ENCODE measurements around the gene TLCD3A. TPM values are rescaled to one million over a fixed set of nuclear protein-coding genes. Genes with fewer than 3 reads are reported as not detected.

The TLCD3A gene
- total RNA-seq, 1 donor = 12.7 TPM

DNA sequence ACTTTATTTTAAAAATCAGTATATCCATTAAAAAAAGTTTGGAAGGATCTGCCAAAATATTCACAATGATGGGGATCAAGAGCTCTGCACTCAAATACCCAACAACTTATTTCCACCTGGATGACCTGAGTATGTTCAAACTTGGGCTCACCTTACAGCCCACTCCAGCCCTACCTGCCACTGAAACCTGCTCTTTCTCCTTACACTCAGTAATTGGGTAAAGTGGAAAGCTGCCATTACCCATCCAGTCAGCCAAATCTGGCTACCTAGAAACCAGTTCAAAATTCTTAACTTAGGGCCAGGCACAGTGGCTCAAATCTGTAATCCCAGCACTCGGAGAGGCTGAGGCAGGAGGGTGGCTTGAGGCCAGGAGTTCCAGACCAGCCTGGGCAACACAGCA lies 27.4 kb upstream of the TLCD3A start:
- DNase-seq (ENCODE audit: low read depth in 2 of 3, low spot score in 2 of 3) = no peak

DNA sequence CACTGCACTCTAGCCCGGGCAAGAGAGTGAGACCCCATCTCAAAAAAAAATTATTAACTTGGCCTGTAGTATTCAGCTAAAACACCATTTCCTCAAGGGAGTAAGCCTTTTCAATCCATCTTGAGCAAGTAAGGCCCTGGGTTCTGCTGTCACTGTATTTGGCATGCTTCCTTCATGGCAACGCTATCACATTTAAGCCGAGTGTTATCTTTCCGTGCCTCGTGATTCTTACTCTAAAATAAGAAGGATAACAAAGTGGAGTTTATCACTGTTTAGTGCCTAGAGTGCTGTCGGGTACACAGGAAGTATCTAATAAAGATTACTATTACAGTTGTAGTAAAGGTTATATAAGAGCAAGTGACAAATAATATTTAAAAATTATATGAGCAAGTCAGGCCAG lies 26.5 kb upstream of the TLCD3A start:
- no peak for DNase-seq (ENCODE audit: low read depth in 2 of 3, low spot score in 2 of 3)

DNA sequence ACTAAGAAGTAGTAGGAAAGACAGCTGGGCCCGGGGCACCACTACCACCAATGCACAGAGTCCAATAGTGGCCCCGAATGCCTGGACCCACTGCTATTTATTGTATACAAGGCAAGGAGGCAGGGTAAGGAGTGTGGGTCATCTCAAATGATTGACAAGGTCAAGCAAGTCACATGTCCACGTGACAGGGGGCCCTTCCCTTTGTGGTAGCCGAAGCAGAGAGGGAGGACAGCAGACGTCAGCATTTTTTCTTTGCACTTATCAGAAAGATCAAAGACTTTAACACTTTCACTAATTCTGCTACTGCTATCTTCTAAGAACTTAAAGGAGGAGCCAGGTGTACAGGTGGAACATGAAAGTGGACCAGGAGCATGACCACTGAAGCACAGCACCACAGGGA lies 24.3 kb upstream of the TLCD3A start:
- no peak for DNase-seq (ENCODE audit: low read depth in 2 of 3, low spot score in 2 of 3)

GRCh38 chr17:718075-718474 lies 14.3 kb upstream of the TLCD3A start:
- DNase-seq (ENCODE audit: low read depth in 2 of 3, low spot score in 2 of 3) = no peak

DNA sequence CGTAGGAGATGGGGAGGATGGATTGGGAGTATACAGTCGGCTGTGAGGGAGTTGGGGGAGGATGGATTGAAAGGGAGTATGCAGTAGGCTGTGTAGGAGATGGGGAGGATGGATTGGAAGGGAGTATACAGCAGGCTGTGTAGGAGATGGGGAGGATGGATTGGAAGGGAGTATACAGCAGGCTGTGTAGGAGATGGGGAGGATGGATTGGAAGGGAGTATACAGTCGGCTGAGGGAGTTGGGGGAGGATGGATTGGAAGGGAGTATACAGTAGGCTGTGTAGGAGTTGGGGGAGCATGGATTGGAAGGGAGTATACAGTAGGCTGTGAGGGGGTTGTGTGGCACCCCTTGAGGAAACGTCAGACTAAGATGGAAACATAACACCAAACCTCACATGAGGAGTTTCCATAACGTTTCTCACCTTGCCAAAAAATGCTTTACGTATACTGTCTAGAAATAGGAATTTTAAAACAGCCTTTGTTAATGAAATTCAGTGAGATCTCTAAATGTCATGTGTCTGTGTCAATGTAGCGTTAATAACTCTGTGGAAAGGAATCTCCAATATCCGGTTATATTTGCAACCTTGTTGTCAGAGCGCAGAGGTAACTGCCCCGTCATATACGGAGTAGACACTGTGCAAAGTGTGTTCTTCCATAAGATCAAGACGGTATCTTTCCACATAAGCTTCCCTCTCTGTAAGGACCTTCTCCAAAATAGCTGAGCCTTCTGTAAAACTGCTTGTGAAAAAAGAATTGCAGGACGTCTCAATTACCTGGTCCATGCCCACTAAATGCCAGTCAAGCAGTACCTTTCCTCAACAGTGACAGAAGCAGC lies 11.5 kb upstream of the TLCD3A start:
- DNase-seq (ENCODE audit: low read depth in 2 of 3, low spot score in 2 of 3) = no peak

DNA sequence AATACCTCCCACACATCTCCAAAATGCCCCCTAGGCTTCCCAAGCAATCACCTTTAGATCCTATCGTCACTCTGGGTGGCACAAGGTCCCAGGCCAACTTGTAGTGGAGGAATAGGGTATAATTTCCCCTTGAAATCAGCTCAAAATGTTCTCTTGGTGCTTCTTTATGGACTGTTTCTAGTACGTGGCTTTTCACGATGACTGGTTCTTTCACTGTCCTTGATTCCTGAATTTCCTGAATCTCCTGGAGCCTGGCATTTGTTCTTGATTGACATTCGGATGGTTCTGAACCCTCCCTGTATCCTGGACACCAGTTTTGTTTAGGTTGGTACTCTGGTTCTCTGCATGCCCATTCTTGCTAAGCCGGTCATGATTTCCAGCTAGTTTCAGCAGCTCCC lies 10.9 kb upstream of the TLCD3A start:
- DNase-seq (ENCODE audit: low read depth in 2 of 3, low spot score in 2 of 3) = no peak

GRCh38 chr17:725084-725483 lies 7.3 kb upstream of the TLCD3A start:
- no peak for DNase-seq (ENCODE audit: low read depth in 2 of 3, low spot score in 2 of 3)

DNA sequence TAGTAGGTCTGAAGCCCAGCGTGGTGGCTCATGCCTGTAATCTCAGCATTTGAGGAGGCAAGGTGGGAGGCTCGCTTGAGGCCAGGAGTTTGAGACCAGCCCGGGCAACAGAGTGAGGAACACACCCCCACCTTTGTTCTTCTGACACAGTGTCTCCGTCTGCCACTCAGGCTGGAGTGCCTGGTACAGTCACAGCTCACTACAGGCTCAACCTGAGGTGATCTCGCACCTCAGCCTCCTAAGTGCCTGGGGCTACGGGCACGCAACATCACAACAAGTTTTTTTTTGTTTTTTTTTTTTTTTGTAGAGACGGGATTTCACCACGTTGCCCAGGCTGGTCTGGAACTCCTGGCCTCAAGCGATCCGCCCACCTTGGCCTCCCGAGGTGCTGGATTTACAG lies 6.7 kb upstream of the TLCD3A start:
- no peak for DNase-seq (ENCODE audit: low read depth in 2 of 3, low spot score in 2 of 3)

- no peak for DNase-seq (ENCODE audit: low read depth in 2 of 3, low spot score in 2 of 3)
Measured at GRCh38 chr17:726271-726919, 6.0 kb upstream of the TLCD3A start.

DNA sequence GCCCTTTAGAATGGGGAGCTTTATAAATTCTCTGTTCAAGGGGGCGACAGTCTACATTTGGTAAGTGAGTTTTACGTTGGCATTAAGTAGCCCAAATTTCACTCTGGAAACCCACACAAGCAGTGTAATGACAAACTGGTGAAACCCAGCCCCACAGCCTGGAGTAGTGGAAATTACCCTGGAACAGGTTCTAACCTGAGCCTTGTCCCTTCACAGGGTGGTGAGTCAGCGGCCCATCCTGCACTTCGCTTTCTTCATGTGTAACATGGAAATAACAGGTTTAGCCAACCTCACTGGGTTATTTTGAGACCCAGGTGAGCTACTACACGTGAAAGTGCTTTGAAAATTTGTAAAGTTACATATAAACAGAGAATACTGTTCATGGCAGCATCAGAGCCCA lies 3.5 kb upstream of the TLCD3A start:
- DNase-seq (ENCODE audit: low read depth in 2 of 3, low spot score in 2 of 3) = no peak

GRCh38 chr17:731644-732066 lies 741 bp upstream of the TLCD3A start:
- peak in 1 of 3 donors; percentile 28 for DNase-seq (ENCODE audit: low read depth in 2 of 3, low spot score in 2 of 3)

DNA sequence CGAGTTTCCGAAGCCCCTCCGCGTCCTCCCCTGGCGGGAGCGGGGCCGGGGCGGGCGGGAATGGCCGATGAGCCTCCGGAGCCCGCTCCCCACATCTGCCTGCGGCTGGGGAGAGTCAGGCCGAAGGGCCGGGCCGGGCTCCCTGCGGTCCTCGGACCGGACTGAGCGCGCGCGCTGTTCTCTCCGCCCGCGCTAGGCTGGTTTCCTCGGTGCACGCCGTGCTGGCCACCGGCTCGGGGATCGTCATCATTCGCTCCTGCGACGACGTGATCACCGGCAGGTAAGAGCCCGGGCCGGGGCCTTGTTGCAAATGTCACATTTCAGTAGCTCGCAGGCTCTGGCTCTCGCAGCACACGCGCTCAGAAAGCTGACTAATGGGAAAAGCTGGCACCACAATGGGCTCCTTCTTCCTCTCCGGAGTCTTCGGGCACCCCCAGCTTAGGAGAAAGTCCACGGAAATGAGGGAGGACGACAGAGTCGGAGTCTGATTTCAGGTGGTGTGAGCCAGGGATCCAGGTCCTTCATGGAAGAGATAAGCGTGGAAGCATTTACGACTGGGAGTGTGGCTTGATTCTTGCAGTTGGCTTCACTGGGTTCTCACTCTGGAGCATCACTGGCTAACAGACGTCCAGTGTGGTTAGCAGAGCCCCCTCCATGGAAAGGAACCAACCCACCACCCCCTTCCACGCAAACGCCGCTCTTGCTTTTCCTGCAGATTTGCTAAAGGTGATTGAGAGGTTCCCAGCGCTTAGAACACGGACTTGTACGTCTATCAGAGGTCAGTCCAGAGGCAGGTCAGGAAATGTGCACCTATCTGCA lies 715 bp downstream of the TLCD3A start:
- DNase-seq (ENCODE audit: low read depth in 2 of 3, low spot score in 2 of 3) = peak in 1 of 3 donors; percentile 22

- DNase-seq (ENCODE audit: low read depth in 2 of 3, low spot score in 2 of 3) = no peak
Measured at GRCh38 chr17:733743-734142, 1.3 kb downstream of the TLCD3A start.

DNA sequence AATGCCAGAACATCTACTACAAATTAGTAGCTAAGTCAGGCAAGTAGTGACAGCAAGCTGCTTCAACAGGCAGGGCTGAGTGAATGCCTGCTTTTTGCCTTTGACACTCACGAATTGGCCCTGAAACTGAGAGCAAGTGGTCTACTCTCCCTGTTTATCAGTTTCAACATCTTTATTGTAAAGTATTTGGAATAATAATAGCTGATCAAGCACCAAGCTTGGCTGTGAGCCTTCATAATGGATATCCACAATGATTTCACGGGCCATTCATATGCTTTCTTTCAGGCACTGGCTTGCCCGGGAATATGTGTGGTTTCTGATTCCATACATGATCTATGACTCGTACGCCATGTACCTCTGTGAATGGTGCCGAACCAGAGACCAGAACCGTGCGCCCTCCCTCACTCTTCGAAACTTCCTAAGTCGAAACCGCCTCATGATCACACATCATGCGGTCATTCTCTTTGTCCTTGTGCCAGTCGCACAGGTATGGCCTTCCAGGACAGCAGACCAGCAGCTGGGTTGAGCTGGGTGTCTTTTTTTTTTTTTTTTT lies 5.2 kb downstream of the TLCD3A start:
- DNase-seq (ENCODE audit: low read depth in 2 of 3, low spot score in 2 of 3) = no peak

GRCh38 chr17:740240-741017 lies 8.0 kb downstream of the TLCD3A start:
- peak in 2 of 3 donors; percentile 82 to 90 for DNase-seq (ENCODE audit: low read depth in 2 of 3, low spot score in 2 of 3)

GRCh38 chr17:742147-742793 lies 9.9 kb downstream of the TLCD3A start:
- no peak for DNase-seq (ENCODE audit: low read depth in 2 of 3, low spot score in 2 of 3)

DNA sequence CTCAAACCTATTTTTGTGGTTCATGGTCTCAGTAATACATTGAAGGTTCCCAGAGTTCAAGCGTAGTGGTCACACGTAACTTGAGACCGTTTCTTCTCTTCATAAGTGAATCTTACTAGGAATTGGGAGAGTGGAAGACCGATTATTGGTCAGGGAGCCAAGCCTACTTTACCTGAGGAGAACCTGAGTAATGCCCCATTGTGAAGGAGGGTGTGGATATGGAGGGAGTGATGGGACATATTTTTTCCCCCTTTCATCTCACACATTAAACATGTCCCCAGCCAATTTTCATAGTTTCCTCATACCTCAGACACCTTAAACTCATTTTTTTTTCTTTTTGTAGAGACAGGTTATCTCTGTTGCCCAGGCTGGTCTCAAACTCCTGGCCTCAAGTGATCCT lies 10.7 kb downstream of the TLCD3A start:
- DNase-seq (ENCODE audit: low read depth in 2 of 3, low spot score in 2 of 3) = no peak

- no peak for DNase-seq (ENCODE audit: low read depth in 2 of 3, low spot score in 2 of 3)
Measured at GRCh38 chr17:744937-745336, 12.5 kb downstream of the TLCD3A start.

DNA sequence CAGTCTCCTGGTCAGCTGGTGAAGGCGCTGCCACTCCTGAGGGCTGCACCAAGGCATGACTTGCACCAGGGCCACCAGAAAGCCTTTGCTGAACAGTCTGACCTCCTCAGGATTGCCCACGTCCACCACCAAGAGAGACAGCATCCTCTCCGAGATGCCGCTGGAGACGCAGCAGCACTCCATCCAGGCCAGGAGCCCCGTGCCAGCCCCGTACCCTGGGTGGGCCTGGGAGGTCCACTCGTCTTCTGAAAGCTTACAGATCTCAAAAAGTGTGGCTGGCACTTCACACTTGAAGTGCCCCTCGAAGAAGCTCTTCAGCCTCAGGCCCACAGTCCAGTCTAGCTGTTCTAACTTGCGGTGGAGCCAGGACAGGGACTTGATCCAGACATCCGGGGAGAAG lies 13.0 kb downstream of the TLCD3A start:
- DNase-seq (ENCODE audit: low read depth in 2 of 3, low spot score in 2 of 3) = no peak

DNA sequence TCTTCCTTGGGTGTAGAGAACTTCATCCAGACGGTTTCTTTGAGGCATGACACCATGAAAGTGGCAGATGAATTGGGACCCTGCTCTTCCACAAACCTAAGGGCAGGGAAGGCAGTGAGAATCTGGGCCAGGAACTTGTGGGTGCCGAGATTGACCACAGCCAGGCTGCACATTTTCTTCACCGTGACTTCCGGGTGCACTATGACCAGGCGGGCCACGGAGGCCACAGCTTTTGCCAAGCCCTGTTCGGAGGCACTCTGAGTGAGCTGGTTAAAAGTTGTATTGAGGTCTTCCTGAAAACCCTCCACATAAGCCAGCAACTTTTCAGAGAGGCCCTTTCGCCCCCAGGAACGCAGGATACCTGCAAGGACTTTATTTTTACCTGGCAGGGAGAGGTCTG lies 13.8 kb downstream of the TLCD3A start:
- DNase-seq (ENCODE audit: low read depth in 2 of 3, low spot score in 2 of 3) = no peak

Data from hematopoietic multipotent progenitor cell (in vitro differentiated cells).